ENCODE results near the gene DGCR6L.
"Not testable (repeated sequence)": the region's sequence is repeated elsewhere in the genome, so short reads cannot be mapped to it uniquely, and the experiment has no call there.

DNA sequence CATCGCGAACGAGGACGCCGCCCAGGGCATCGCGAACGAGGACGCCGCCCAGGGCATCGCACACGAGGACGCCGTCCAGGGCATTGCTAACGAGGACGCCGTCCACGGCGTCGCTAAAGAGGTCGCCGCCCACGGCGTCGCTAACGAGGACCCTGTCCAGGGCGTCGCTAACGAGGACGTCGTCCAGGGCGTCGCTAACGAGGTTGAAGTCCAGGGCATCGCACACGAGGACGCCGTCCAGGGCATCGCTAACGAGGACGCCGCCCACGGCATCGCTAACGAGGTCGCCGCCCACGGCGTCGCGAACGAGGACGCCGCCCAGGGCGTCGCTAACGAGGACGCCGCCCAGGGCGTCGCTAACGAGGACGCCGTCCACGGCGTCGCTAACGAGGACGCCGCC, 38.1 kb upstream of the DGCR6L start:
- TF ChIP-seq ELF4, SP1 (IDR thresholded peaks at IDR 0.05): not testable (repeated sequence)
